SU-DHL-6 (cell line): ENCODE measurements around the gene PDE4C.

Experiments
- H2AFZ ChIP-seq: fragments of 200-600 bp; sonication (generic); 2 replicates; pipeline ENCODE4 v1.6.1; 2014; ENCODE audit warnings: low read depth, mild to moderate bottlenecking, moderate library complexity, mixed read lengths, antibody characterized with exemption, low read length; ENCODE audit not compliant: severe bottlenecking
- H3F3A ChIP-seq: fragments of 200-600 bp; shearing (Covaris generic); 2 replicates; pipeline ENCODE4 v1.6.0; 2016; ENCODE audit warnings: antibody characterized with exemption, mild to moderate bottlenecking; ENCODE audit not compliant: insufficient read depth
- H3K27ac ChIP-seq: fragments of 200-600 bp; sonication (generic); 2 replicates; pipeline ENCODE4 v1.5.1; 2016; ENCODE audit warnings: low read depth, mild to moderate bottlenecking, low read length, moderate library complexity, mixed read lengths
- H3K27me3 ChIP-seq: fragments of 200-600 bp; sonication (generic), shearing (Covaris generic); 2 replicates; pipeline ENCODE4 v1.6.0; 2014; ENCODE audit warnings: mild to moderate bottlenecking, low read length
- H3K36me3 ChIP-seq: fragments of 200-600 bp; sonication (generic); 2 replicates; pipeline ENCODE4 v1.6.1; 2014; ENCODE audit warnings: mild to moderate bottlenecking, low read length, mixed read lengths
- H3K4me2 ChIP-seq: fragments of 300-600, 200-600 bp; shearing (Covaris generic), sonication (generic); 2 replicates; pipeline ENCODE4 v1.6.0; 2014; ENCODE audit warnings: low read length, low read depth, mild to moderate bottlenecking; ENCODE audit not compliant: poor library complexity, severe bottlenecking
- H3K4me3 ChIP-seq: fragments of 200-600 bp; sonication (generic); 2 replicates; pipeline ENCODE4 v1.5.1; 2014; ENCODE audit warnings: antibody characterized with exemption, low read length, mild to moderate bottlenecking, mixed read lengths; ENCODE audit not compliant: insufficient read depth, poor library complexity, severe bottlenecking
- H3K79me2 ChIP-seq: fragments of 200-600 bp; sonication (generic); 2 replicates; pipeline ENCODE4 v1.6.1; 2014; ENCODE audit warnings: mild to moderate bottlenecking, low read length, moderate library complexity; ENCODE audit not compliant: insufficient read depth
- H3K9ac ChIP-seq: fragments of 200-600 bp; sonication (generic); 2 replicates; pipeline ENCODE4 v1.7.0; 2014; ENCODE audit warnings: mild to moderate bottlenecking, low read length
- H3K9me2 ChIP-seq: fragments of 200-600 bp; sonication (generic); replicated peaks from 2 replicates; pipeline ENCODE4 v1.6.1; 2014; ENCODE audit warnings: low read length; ENCODE audit not compliant: insufficient read depth
- H3K9me3 ChIP-seq: fragments of 200-600 bp; sonication (generic); 2 replicates; pipeline ENCODE4 v1.6.1; 2014; ENCODE audit warnings: low read length, mixed read lengths; ENCODE audit not compliant: insufficient read depth
- H4K20me1 ChIP-seq: fragments of 200-600 bp; sonication (generic); 2 replicates; pipeline ENCODE4 v1.6.1; 2014; ENCODE audit warnings: low read depth, mild to moderate bottlenecking, antibody characterized with exemption, low read length, moderate library complexity, mixed read lengths
- EZH2phosphoT487 ChIP-seq: fragments of 200-600 bp; sonication (generic), shearing (Covaris generic); conservative IDR thresholded peaks from 2 replicates; pipeline ENCODE4 v1.6.1; 2018; ENCODE audit warnings: mild to moderate bottlenecking, antibody characterized with exemption, low read length, moderate library complexity, mixed read lengths
- TF ChIP-seq, protein P1 (sequence below): fragments of 200-600 bp; sonication (generic); IDR thresholded peaks from one replicate; pipeline ENCODE4 v1.5.1; 2017; ENCODE audit warnings: antibody characterized with exemption, mild to moderate bottlenecking, low read length, moderate library complexity; ENCODE audit not compliant: insufficient read depth, poor library complexity, severe bottlenecking

Gene PDE4C

GRCh38 chr19:18262917-18263316 lies 36.7 kb upstream of the PDE4C start:
- no peak overlapping the region for H2AFZ ChIP-seq
- H3K4me3 ChIP-seq, result no peak overlapping the region
- H3K27me3 ChIP-seq, result no peaks in the 10 kb centered on the region
- H3F3A ChIP-seq, result no peaks in the 10 kb centered on the region
- H3K36me3 ChIP-seq, result no peaks in the 10 kb centered on the region
- TF ChIP-seq, protein P1, sequence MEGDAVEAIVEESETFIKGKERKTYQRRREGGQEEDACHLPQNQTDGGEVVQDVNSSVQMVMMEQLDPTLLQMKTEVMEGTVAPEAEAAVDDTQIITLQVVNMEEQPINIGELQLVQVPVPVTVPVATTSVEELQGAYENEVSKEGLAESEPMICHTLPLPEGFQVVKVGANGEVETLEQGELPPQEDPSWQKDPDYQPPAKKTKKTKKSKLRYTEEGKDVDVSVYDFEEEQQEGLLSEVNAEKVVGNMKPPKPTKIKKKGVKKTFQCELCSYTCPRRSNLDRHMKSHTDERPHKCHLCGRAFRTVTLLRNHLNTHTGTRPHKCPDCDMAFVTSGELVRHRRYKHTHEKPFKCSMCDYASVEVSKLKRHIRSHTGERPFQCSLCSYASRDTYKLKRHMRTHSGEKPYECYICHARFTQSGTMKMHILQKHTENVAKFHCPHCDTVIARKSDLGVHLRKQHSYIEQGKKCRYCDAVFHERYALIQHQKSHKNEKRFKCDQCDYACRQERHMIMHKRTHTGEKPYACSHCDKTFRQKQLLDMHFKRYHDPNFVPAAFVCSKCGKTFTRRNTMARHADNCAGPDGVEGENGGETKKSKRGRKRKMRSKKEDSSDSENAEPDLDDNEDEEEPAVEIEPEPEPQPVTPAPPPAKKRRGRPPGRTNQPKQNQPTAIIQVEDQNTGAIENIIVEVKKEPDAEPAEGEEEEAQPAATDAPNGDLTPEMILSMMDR, result no peak
- TF ChIP-seq EZH2phosphoT487, result no peak
- no peaks in the 10 kb centered on the region for H3K9me3 ChIP-seq
- no peaks in the 10 kb centered on the region for H3K9me2 ChIP-seq
- H3K9ac ChIP-seq, result no peak overlapping the region
- no peak overlapping the region for H3K27ac ChIP-seq
- H3K79me2 ChIP-seq, result no peaks in the 10 kb centered on the region
- H4K20me1 ChIP-seq, result no peaks in the 10 kb centered on the region
- H3K4me2 ChIP-seq, result no peak overlapping the region

DNA sequence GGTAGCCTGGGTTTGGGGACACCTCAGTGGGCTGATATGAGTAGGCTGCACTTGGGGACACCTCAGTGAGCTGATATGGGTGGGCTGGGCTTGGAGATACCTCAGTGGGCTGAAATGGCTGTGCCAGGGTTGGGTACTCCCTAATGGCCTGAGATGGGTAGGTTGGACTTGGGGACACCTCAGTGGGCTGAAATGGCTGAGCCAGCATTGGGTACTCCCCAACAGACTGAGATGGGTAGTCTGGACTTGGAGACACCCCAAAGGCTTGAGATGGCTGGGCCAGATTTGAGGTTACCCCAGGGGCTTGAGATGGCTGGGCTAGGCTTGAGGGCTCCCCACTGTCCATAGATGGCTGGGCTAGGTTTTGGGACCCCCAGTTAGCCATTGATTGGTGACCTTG lies 35.9 kb upstream of the PDE4C start:
- H3K27ac ChIP-seq, result no peak overlapping the region
- no peaks in the 10 kb centered on the region for H3K27me3 ChIP-seq
- no peaks in the 10 kb centered on the region for H3K36me3 ChIP-seq
- TF ChIP-seq, protein P1, result no peak
- TF ChIP-seq EZH2phosphoT487, result no peak
- no peaks in the 10 kb centered on the region for H3K79me2 ChIP-seq
- no peaks in the 10 kb centered on the region for H3K9me3 ChIP-seq
- H2AFZ ChIP-seq, result no peak overlapping the region
- no peak overlapping the region for H3K9ac ChIP-seq
- H4K20me1 ChIP-seq, result no peaks in the 10 kb centered on the region
- H3K4me3 ChIP-seq, result no peak overlapping the region
- H3K4me2 ChIP-seq, result no peak overlapping the region
- H3F3A ChIP-seq, result no peaks in the 10 kb centered on the region
- H3K9me2 ChIP-seq, result no peaks in the 10 kb centered on the region

- no peaks in the 10 kb centered on the region for H3K36me3 ChIP-seq
- no peak overlapping the region for H3K27ac ChIP-seq
- H3K9me2 ChIP-seq, result no peaks in the 10 kb centered on the region
- H2AFZ ChIP-seq, result no peak overlapping the region
- no peak overlapping the region for H3K4me2 ChIP-seq
- H3F3A ChIP-seq, result no peaks in the 10 kb centered on the region
- H3K9ac ChIP-seq, result no peak overlapping the region
- H3K27me3 ChIP-seq, result no peaks in the 10 kb centered on the region
- no peaks in the 10 kb centered on the region for H4K20me1 ChIP-seq
- H3K9me3 ChIP-seq, result no peaks in the 10 kb centered on the region
- TF ChIP-seq, protein P1, result no peak
- TF ChIP-seq EZH2phosphoT487, result no peak
- H3K4me3 ChIP-seq, result no peak overlapping the region
- H3K79me2 ChIP-seq, result no peaks in the 10 kb centered on the region
Measured at GRCh38 chr19:18261474-18261873, 35.2 kb upstream of the PDE4C start.
